A172 (cell line): ENCODE data around the gene MAP3K6. TPM values are rescaled to one million over a fixed set of nuclear protein-coding genes. Genes with fewer than 3 reads are reported as not detected.

Source experiments
- DNase-seq: peaks from one replicate; pipeline ENCODE4 v3.0.0-alpha.2; 2015; ENCODE audit warnings: low spot score
- total RNA-seq: library from RNA; depleted of rRNA; stranded (reverse); fragments of >200 nt; shearing (Covaris generic); gene quantifications from 2 replicates; pipeline ENCODE4 v1.2.3, GENCODE V29; 2014

The MAP3K6 gene
- total RNA-seq, 1 experiment from 2014 or later, result 7.1 TPM

- DNase-seq, result no peak
These were observed 10.0 kb downstream of the MAP3K6 start for GRCh38 chr1:27356619-27357280.

DNA sequence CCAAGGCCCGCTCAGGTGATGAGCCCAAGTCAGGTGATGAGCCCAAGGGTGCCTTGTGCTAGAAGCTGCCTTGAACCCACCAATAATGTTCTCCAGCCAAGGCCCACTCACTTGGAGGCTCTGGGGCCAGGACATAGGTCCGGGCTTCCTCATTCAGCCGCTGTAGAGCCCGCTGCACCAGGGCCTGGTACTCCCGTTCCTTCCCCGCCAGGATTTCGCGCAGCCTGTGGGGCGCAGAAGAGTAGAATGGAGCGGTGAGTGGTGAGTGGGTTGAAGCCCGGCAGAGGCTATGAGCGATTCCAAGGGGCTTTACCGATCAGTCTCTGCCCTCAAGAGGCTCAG lies 10.5 kb downstream of the MAP3K6 start:
- DNase-seq, result no peak

DNA sequence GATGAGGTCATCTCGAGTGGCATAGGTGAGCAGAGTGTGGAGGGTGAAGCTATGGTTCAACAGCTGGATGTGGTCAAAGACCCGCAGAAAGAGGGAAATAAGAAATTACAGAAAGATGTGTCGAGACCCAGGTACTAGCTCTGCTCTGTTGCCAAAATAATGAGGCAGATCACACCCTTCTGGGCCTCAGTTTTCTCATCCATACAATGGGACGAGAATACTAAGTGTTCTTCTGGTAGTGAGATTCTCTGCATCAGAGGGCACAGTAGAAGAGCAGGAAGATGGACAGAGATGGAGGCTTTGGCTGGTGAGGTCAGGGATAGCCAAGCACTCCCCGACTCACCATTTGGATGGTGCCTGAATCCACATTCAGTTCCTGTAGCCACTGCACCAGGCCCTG lies 11.1 kb downstream of the MAP3K6 start:
- DNase-seq, result no peak

- DNase-seq, result no peak
These were observed 13.1 kb downstream of the MAP3K6 start for GRCh38 chr1:27353629-27354028.

- no peak for DNase-seq
These were observed 13.6 kb downstream of the MAP3K6 start for GRCh38 chr1:27353166-27353565.

DNA sequence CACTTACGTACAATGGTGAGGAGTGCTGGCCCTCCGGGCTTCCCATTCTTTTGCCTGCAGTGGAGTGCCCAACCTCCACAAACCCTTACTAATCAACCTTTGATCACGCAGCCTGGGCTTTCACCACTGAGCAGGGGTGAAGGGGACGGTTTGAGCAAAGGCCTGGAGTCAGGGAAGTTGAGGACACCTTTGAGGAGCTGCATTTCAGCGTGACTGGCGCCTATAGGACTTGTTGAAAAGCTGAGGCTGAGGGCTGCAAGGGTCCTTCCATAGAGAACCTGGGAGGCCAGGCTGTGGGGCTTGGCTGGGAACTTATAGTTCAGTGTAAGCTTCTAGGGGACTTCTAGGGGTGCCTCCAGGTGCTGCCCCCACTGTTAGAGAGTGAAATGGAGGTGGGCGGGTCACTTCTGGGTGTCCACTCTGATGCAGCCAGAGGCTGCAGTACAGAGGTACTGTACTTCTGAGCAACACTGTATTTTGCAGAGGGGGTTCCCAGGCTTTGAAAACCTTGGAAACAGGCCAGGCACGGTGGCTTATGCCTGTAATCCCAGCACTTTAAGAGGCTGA lies 15.1 kb downstream of the MAP3K6 start:
- no peak for DNase-seq

DNA sequence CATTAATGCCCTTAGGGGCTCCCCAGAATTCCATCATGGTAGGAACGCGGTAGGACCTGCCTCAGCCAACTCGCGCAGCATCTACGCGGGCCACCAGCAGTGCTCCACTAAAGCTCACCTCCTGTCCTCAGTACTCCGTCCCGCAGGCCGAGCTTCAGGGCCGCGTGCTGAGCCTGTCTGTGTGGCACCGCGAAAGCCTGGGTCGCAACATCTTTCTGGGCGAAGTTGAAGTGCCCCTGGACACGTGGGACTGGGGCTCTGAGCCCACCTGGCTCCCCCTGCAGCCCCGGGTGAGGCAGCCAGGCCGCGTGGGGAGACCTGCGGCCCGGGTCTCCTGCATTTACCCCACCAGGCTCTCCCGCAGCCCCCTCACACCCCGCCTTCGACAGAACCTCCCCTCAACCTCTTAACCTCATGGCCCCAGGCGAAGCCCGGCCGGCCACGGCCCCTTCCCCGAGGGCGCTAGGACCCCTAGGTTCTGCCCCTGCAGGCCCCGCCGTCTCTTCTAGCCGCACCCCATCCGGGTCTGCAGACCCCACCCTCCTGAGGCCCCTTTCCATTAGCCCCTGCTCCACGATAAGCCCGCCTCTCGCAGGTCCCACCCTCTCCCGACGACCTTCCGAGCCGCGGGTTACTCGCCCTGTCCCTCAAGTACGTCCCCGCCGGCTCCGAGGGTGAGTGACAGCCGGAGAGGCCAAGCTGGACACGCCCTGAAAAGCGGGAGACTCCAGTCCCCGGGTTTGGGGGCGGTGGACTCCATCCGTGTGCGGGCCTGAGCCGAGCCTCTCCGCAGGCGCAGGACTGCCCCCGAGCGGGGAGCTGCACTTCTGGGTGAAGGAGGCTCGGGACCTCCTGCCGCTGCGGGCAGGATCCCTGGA lies 15.9 kb downstream of the MAP3K6 start:
- DNase-seq, result no peak

DNA sequence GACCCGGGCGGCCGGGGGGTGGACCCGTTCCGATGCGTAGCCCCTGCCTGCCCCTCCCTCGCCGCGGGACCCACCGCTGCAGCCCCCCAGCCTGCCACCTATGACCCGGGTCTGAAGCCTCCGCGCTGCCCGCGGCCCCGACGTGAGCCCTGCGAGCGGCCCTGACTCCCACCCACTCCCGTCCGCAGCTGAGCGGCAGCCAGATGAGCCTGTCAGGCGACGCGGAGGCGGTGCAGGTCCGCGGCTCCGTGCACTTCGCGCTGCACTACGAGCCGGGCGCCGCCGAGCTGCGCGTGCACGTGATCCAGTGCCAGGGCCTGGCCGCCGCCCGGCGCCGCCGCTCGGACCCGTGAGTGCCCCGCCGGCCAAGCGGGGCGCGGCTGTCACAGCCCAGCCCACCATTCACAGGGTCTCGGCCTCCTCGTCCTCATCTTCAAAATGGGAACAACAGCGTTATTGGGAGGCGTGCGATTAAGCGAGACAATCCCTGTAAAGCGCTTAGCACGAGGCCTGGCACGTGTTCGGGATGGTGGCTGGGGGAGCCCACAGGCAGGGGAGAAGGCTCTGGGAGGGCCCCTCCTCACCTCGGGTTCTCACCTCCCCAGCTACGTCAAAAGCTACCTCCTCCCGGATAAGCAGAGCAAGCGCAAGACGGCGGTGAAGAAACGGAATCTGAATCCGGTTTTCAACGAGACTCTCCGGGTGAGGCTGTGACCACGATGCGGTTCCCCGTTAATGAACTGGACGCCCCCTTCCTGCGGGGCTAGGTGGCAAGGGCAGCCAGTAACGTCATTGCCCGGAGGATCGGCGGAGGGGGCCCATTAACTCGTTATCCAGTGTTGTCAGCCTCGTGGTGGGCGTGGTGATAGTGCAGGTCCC lies 16.7 kb downstream of the MAP3K6 start:
- no peak for DNase-seq

- no peak for DNase-seq
These were observed 17.6 kb downstream of the MAP3K6 start for GRCh38 chr1:27348861-27349783.

DNA sequence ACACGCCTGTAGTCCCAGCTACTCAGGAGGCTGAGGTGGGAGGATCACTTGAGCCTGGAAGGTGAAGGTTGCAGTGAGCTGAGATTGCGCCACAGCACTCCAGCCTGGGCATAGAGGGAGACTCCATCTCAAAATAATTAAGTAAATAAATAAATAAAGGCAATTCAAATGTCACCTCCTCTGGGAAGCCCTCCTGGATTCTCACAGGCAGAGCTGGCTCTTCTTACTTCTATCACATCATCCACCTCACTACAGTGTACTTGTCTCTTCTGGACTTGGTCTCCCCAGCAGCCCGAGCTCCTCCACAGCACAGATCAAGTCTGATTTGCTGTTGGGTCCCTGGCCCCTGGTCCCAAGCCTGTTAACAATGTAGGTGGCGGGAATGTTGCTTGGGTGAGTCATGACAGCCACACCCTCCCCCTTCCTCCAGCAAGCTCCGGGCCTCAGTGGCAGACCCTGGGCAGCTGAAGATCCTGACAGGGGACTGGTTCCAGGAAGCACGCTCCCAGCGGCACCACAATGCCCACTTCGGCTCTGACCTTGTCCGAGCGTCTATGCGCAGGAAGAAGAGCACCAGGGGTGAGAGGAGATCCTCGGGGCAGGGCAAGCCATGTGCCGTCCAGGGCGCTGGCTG lies 19.7 kb downstream of the MAP3K6 start:
- DNase-seq, result peak; percentile 26

DNA sequence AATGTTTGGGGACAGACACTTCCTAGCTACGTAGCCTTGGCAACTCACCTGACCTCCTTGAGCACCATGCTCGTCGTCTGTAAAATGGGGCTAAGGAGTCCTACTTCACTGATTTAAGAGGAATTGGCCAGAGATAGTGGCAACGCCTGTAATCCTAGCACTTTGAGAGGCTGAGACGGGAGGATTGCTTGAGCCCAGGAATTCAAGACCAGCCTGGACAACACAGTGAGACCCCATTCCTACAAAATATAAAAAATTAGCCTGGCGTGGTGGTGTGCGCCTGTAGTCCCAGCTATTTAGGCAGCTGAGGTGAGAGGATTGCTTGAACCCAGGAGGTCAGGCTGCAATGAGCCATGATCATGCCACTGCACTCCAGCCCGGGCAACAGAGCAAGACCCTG lies 20.4 kb downstream of the MAP3K6 start:
- DNase-seq, result no peak

DNA sequence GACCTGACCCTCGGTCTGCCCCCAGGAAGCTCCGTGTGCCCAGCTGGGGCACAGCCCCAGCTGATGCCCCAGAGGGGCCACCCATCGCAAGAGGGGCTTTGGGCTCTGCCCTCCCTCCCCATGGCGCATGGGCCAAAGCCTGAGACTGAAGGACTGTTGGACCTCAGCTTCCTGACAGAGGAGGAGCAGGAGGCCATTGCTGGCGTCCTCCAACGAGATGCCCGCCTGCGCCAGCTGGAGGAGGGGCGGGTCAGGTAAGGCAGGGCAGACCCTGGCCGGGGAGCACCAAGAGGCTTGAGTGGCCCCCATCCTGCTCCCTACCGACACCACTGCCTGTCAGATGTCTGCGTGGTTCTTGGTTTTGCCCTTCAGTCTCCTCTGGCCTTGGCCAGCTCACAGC lies 21.5 kb downstream of the MAP3K6 start:
- no peak for DNase-seq

- DNase-seq, result no peak
These were observed 23.1 kb downstream of the MAP3K6 start for GRCh38 chr1:27343639-27344025.

DNA sequence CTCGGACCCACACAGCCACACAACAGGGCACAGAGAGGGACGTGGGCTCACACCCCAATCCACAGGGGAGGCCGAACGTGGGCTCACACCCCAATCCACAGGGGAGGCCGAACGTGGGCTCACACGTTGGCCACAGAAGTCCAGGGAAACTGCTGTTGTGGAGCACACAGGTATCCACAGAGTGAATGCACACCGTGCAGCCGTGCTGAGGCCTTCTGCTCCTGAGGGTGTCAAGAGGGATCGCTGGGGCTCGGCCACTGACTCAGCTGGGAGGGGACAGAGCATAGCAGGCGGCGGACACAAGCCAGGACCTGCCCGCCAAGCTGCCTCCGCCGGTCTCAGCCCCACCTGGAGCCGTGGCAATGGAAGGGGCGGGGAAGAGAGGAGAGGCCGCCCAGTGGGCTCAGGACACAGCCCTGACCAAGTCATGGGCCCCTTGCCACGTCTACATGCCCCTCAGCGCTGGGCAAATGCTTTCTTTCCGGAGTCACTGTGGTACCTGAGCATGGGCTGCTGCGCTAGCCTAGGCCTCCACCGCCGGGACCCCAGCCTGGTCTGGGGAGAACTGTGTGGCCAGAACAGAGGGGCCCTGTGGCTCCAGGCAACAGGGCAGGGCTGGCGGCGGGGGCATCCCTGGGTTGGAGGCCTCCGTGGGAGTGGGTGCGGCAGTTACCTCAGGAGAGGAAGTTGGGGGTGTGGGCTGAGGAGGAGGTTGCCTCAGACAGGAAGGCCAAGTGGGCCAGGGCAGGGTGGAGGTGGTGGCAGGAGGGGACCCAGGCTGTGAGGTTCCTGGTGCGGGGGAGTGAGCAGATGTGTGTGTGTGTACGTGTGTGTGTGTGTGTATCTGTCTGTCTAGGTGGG lies 23.8 kb downstream of the MAP3K6 start:
- no peak for DNase-seq

DNA sequence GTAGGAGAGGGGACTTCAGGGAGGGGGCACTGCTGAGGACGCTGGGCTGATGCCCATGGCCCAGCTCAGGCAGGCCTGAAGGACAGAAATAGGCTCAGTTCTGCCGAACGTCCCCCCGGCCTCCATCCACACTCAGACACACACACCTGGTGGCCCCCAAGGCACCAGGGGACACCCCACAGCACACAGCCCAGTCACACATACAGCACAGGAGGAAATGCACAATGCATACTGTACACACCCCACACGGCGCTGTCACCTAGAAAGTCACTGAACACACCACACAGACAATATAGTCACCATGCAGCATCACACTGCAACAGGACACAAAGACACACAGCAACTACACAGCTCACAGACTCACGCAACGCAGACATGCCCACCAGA lies 24.4 kb downstream of the MAP3K6 start:
- DNase-seq, result no peak

DNA sequence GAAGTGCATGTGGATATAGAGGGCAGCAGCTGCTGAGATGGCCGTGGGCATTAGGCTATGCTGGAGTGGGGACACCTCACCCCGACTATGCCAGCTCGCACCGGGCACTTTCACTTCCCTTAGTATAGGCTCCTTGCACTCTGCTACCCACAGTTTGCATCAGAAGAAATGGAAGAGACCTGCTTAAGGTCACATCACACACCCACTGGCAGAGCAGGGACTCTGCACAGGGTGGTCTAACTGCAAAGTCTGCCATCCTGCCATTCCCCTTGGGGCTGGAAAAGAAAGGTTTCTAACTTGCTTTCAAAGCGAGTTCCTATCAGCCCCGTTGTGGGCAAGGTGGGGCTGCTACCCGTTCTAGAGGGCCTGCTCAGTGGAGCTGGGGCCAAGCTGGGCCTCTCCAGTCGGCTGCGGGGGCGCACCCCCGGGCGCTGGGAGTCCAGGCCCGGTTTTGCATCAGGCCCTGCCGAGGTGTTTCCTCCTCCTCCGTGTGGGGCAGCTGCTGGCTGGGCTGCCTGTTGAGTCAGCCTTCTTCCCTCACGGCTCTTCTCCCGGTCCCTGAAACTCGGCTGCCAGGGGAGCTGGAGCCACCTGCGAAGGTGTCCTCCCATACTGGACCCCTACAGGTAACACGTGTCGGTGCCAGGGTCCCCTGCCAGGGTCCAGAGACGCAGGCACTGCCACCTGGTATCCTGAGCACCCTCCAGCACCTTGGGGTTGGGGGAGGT lies 25.1 kb downstream of the MAP3K6 start, which contains the start of gene SYTL1:
Gene SYTL1 (plus strand): TSS at position 498 of the 728 bp plus-strand sequence. CDS start 3,313 bp downstream, outside the sequence.
- peak; percentile 49 for DNase-seq

GRCh38 chr1:27339213-27339612 lies 27.5 kb downstream of the MAP3K6 start:
- DNase-seq, result no peak

- no peak for DNase-seq
These were observed 28.0 kb downstream of the MAP3K6 start for GRCh38 chr1:27338751-27339150.

GRCh38 chr1:27336756-27337155 lies 30.0 kb downstream of the MAP3K6 start:
- no peak for DNase-seq
